Measurements from ENCODE around the gene THAP9.

GRCh38 chr4:82957045-82957444 is 56.5 kb downstream of the THAP9 start:
- TF ChIP-seq, protein P1, sequence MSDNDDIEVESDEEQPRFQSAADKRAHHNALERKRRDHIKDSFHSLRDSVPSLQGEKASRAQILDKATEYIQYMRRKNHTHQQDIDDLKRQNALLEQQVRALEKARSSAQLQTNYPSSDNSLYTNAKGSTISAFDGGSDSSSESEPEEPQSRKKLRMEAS (IDR thresholded peaks at IDR 0.05) = no peak
- TF ChIP-seq TCF12 (IDR thresholded peaks at IDR 0.05; ENCODE audit: low read depth) (no peak), FOXM1 (IDR thresholded peaks at IDR 0.05; ENCODE audit: borderline replicate concordance, low read depth) (no peak), CEBPB (IDR thresholded peaks at IDR 0.05) (no peak), EP300 (IDR thresholded peaks at IDR 0.05; ENCODE audit: borderline replicate concordance) (no peak), RAD21 (IDR thresholded peaks at IDR 0.05; ENCODE audit: low read depth) (no peak), TAF1 (IDR thresholded peaks at IDR 0.05; ENCODE audit: low read depth) (no peak), NFIC (IDR thresholded peaks at IDR 0.05) (no peak), YY1 (IDR thresholded peaks at IDR 0.05; ENCODE audit: low read depth) (no peak), CREB1 (IDR thresholded peaks at IDR 0.05; ENCODE audit: low read depth) (no peak), TEAD4 (IDR thresholded peaks at IDR 0.05) (no peak), EGR1 (IDR thresholded peaks at IDR 0.05) (no peak)
- TF ChIP-seq, protein P2, sequence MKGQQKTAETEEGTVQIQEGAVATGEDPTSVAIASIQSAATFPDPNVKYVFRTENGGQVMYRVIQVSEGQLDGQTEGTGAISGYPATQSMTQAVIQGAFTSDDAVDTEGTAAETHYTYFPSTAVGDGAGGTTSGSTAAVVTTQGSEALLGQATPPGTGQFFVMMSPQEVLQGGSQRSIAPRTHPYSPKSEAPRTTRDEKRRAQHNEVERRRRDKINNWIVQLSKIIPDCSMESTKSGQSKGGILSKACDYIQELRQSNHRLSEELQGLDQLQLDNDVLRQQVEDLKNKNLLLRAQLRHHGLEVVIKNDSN (IDR thresholded peaks at IDR 0.05) = no peak
- TF ChIP-seq, protein P3, sequence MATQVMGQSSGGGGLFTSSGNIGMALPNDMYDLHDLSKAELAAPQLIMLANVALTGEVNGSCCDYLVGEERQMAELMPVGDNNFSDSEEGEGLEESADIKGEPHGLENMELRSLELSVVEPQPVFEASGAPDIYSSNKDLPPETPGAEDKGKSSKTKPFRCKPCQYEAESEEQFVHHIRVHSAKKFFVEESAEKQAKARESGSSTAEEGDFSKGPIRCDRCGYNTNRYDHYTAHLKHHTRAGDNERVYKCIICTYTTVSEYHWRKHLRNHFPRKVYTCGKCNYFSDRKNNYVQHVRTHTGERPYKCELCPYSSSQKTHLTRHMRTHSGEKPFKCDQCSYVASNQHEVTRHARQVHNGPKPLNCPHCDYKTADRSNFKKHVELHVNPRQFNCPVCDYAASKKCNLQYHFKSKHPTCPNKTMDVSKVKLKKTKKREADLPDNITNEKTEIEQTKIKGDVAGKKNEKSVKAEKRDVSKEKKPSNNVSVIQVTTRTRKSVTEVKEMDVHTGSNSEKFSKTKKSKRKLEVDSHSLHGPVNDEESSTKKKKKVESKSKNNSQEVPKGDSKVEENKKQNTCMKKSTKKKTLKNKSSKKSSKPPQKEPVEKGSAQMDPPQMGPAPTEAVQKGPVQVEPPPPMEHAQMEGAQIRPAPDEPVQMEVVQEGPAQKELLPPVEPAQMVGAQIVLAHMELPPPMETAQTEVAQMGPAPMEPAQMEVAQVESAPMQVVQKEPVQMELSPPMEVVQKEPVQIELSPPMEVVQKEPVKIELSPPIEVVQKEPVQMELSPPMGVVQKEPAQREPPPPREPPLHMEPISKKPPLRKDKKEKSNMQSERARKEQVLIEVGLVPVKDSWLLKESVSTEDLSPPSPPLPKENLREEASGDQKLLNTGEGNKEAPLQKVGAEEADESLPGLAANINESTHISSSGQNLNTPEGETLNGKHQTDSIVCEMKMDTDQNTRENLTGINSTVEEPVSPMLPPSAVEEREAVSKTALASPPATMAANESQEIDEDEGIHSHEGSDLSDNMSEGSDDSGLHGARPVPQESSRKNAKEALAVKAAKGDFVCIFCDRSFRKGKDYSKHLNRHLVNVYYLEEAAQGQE (IDR thresholded peaks at IDR 0.05; ENCODE audit: low read depth) = no peak
